Trophoblast cell (in vitro differentiated cells and primary cell): ENCODE data around the gene OPN4.

ENCODE experiments used
- DNase-seq, 2 donors: peaks; one replicate each; pipeline ENCODE4 v3.0.0-alpha.2; 2016
- H2AFZ ChIP-seq: 2 replicates; pipeline ENCODE4 v1.6.1; 2013; ENCODE audit warnings: low read length, moderate library complexity, mild to moderate bottlenecking; ENCODE audit not compliant: insufficient read depth, poor library complexity
- H2AK5ac ChIP-seq: 2 replicates; pipeline ENCODE4 v1.6.1; 2013; ENCODE audit warnings: mild to moderate bottlenecking, low read length
- H2BK120ac ChIP-seq: 2 replicates; pipeline ENCODE4 v1.6.1; 2013; ENCODE audit warnings: low read length, mild to moderate bottlenecking, moderate library complexity; ENCODE audit not compliant: insufficient read depth, poor library complexity
- H2BK12ac ChIP-seq: 2 replicates; pipeline ENCODE4 v1.6.1; 2013; ENCODE audit warnings: mild to moderate bottlenecking, low read length, moderate library complexity
- H2BK5ac ChIP-seq: 2 replicates; pipeline ENCODE4 v1.6.1; 2013; ENCODE audit warnings: low read length, low read depth, moderate library complexity, mild to moderate bottlenecking; ENCODE audit not compliant: poor library complexity
- H3K14ac ChIP-seq: 2 replicates; pipeline ENCODE4 v1.6.1; 2013; ENCODE audit warnings: mild to moderate bottlenecking, low read length
- H3K18ac ChIP-seq: 2 replicates; pipeline ENCODE4 v1.6.1; 2013; ENCODE audit warnings: mild to moderate bottlenecking, low read length
- H3K23ac ChIP-seq: 2 replicates; pipeline ENCODE4 v1.6.1; 2013; ENCODE audit warnings: low read length
- H3K27ac ChIP-seq: 2 replicates; pipeline ENCODE4 v1.5.1; 2013; ENCODE audit warnings: low read depth, mild to moderate bottlenecking, inconsistent platforms, low read length, moderate library complexity
- H3K27me3 ChIP-seq: 2 replicates; pipeline ENCODE4 v1.6.1; 2013; ENCODE audit warnings: inconsistent platforms, mild to moderate bottlenecking, low read length, moderate library complexity; ENCODE audit not compliant: insufficient read depth
- H3K36me3 ChIP-seq, 2 experiments: 1 replicate in 1 of 2; 2 replicates in 1 of 2; pipeline ENCODE4 v1.6.1; 2013; ENCODE audit warnings: low read length in 2 of 2, mild to moderate bottlenecking in 2 of 2, moderate library complexity in 1 of 2; ENCODE audit not compliant: insufficient read depth in 2 of 2, control insufficient read depth in 1 of 2
- H3K4ac ChIP-seq: 2 replicates; pipeline ENCODE4 v1.6.1; 2013; ENCODE audit warnings: low read depth, mild to moderate bottlenecking, low read length, moderate library complexity
- H3K4me1 ChIP-seq, 2 experiments: 1 replicate in 1 of 2; 2 replicates in 1 of 2; pipeline ENCODE4 v1.6.1; 2013; ENCODE audit warnings: low read length in 2 of 2, mild to moderate bottlenecking in 2 of 2, moderate library complexity in 1 of 2; ENCODE audit not compliant: insufficient read depth in 2 of 2, control insufficient read depth in 1 of 2
- H3K4me2 ChIP-seq: 2 replicates; pipeline ENCODE4 v1.6.1; 2013; ENCODE audit warnings: inconsistent platforms, mild to moderate bottlenecking, low read length, moderate library complexity
- H3K4me3 ChIP-seq: 2 replicates; pipeline ENCODE4 v1.5.1; 2013; ENCODE audit warnings: mild to moderate bottlenecking, low read depth, low read length, inconsistent platforms
- H3K79me1 ChIP-seq: one replicate; pipeline ENCODE4 v1.6.1; 2013; ENCODE audit warnings: low read length
- H3K79me2 ChIP-seq: 2 replicates; pipeline ENCODE4 v1.6.1; 2013; ENCODE audit warnings: low read length, mild to moderate bottlenecking; ENCODE audit not compliant: control insufficient read depth, insufficient read depth, poor library complexity
- H3K9ac ChIP-seq: 2 replicates; pipeline ENCODE4 v1.6.1; 2013; ENCODE audit warnings: mild to moderate bottlenecking, low read length
- H3K9me3 ChIP-seq: 2 replicates; pipeline ENCODE4 v1.6.1; 2013; ENCODE audit warnings: low read depth, mild to moderate bottlenecking, control low read depth, inconsistent platforms, low read length; ENCODE audit not compliant: insufficient read depth
- H4K12ac ChIP-seq: 2 replicates; pipeline ENCODE4 v1.6.1; 2013; ENCODE audit warnings: low read depth, mild to moderate bottlenecking, low read length, moderate library complexity
- H4K8ac ChIP-seq: 2 replicates; pipeline ENCODE4 v1.6.1; 2013; ENCODE audit warnings: low read depth, mild to moderate bottlenecking, low read length, moderate library complexity
- H4K91ac ChIP-seq: one replicate; pipeline ENCODE4 v1.6.1; 2013; ENCODE audit warnings: low read depth, mild to moderate bottlenecking, low read length, moderate library complexity
- WGBS: extraction: QIAGEN DNeasy Blood & Tissue Kit; methylation state at CpG from one replicate; pipeline ENCODE4 v1.1.7; 2013; ENCODE audit warnings: missing lambda C conversion rate; ENCODE audit not compliant: insufficient read length, insufficient coverage; ENCODE audit errors: extremely low coverage; 5-methylcytosine and 5-hydroxymethylcytosine counted together

The OPN4 gene

GRCh38 chr10:86710987-86711512, 56.7 kb downstream of the OPN4 start:
- peak overlapping the region; percentile 90 for H2BK5ac ChIP-seq
- peaks cover 11% of the 10 kb centered on the region for H3K79me2 ChIP-seq
- peak overlapping the region; percentile 95 for H2AFZ ChIP-seq
- H2BK120ac ChIP-seq = peak overlapping the region; percentile 86
- peak overlapping the region; percentile 90 for H3K18ac ChIP-seq
- H3K4me2 ChIP-seq = peak overlapping the region; percentile 94
- H2AK5ac ChIP-seq = peak overlapping the region; percentile 85
- peaks cover 9 to 16% of the 10 kb centered on the region in 2 experiments for H3K4me1 ChIP-seq
- peak overlapping the region; percentile 89 for H3K4ac ChIP-seq
- peak; percentile 82 to 87 for DNase-seq
- peak overlapping the region; percentile 89 for H3K14ac ChIP-seq
- H3K36me3 ChIP-seq = no peaks in the 10 kb centered on the region
- WGBS = no CpG with 5 or more reads among the region's 46 CpGs
- H4K12ac ChIP-seq = peak overlapping the region; percentile 88
- no peaks in the 10 kb centered on the region for H3K9me3 ChIP-seq
- H2BK12ac ChIP-seq = peak overlapping the region; percentile 79
- peak overlapping the region; percentile 66 for H3K4me3 ChIP-seq
- peak overlapping the region; percentile 97 for H3K27ac ChIP-seq
- H4K8ac ChIP-seq = peak overlapping the region; percentile 98
- H4K91ac ChIP-seq = peak overlapping the region; percentile 96
- peak overlapping the region; percentile 75 for H3K9ac ChIP-seq
- H3K23ac ChIP-seq = no peak overlapping the region
- H3K79me1 ChIP-seq = peaks cover 16% of the 10 kb centered on the region
- no peaks in the 10 kb centered on the region for H3K27me3 ChIP-seq

DNA sequence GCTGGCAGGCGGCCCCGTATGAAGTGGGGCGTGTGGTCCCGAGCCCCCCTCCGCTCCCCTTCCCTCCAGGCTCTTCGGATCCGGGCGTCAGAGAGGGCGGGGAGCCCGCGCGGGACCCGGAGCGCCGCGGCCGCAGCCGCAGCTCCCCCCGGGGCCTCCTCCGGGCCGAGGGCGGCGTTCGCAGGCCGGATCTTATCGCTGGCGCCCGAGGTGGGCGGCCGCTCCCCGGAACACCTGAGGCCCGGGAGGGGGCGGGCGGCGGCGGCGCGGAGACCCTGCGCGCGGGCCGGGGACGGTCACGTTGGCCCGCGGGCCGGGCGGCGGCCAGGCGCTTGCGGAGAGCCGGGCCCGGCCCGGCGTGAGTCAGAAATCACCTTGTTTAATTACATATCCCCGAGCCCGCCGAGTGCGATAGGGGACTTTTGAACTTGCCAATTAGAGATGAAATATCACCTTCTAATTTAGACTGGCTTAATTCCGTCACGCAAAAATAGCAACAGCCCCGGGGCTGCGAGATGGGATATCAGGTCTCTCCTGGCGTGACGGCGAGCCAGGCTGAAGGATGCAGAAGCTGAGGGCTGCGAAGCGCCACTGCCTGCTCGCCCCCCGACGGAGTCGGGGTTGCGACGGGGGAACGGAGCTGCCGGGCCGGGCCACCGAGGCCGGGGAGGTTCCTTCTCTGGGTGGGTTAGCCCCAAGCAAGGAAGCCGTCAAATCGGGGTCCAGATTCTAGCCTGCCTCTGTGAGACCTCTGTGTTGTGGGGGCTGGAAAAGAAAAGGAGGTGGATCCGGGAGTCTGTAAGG, 57.4 kb downstream of the OPN4 start:
- peak overlapping the region; percentile 85 for H2AFZ ChIP-seq
- peak overlapping the region; percentile 12 for H2BK12ac ChIP-seq
- H3K4ac ChIP-seq = peak overlapping the region; percentile 59
- H3K4me1 ChIP-seq = peaks cover 9 to 16% of the 10 kb centered on the region in 2 experiments
- no peaks in the 10 kb centered on the region for H3K36me3 ChIP-seq
- peak overlapping the region; percentile 97 for H3K27ac ChIP-seq
- peak overlapping the region; percentile 92 for H4K8ac ChIP-seq
- peak overlapping the region; percentile 75 for H3K9ac ChIP-seq
- peak overlapping the region; percentile 93 for H4K12ac ChIP-seq
- no CpG with 5 or more reads among the region's 82 CpGs for WGBS
- peaks cover 11% of the 10 kb centered on the region for H3K79me2 ChIP-seq
- H3K4me3 ChIP-seq = peak overlapping the region; percentile 66
- peaks cover 16% of the 10 kb centered on the region for H3K79me1 ChIP-seq
- no peaks in the 10 kb centered on the region for H3K9me3 ChIP-seq
- peak overlapping the region; percentile 86 for H2BK120ac ChIP-seq
- no peak overlapping the region for H3K23ac ChIP-seq
- H4K91ac ChIP-seq = peak overlapping the region; percentile 96
- peak overlapping the region; percentile 89 for H3K14ac ChIP-seq
- DNase-seq = peak; percentile 37 to 59
- peak overlapping the region; percentile 94 for H3K4me2 ChIP-seq
- no peaks in the 10 kb centered on the region for H3K27me3 ChIP-seq
- H2BK5ac ChIP-seq = peak overlapping the region; percentile 90
- H2AK5ac ChIP-seq = no peak overlapping the region
- H3K18ac ChIP-seq = peak overlapping the region; percentile 72

- Histone ChIP-seq H3K4me1 (peaks cover 9 to 16% of the 10 kb centered on the region in 2 experiments), H3K79me2 (peaks cover 11% of the 10 kb centered on the region), H4K91ac (peak overlapping the region; percentile 96), H2AFZ (peak overlapping the region; percentile 85), H2AK5ac (no peak overlapping the region), H3K4ac (peak overlapping the region; percentile 30), H3K9me3 (no peaks in the 10 kb centered on the region), H3K27ac (peak overlapping the region; percentile 97), H3K14ac (peak overlapping the region; percentile 57), H4K12ac (peak overlapping the region; percentile 93), H3K9ac (peak overlapping the region; percentile 75), H3K23ac (no peak overlapping the region), H2BK5ac (peak overlapping the region; percentile 90), H3K4me3 (peak overlapping the region; percentile 66), H2BK120ac (peak overlapping the region; percentile 70), H3K36me3 (no peaks in the 10 kb centered on the region), H2BK12ac (peak overlapping the region; percentile 12), H3K4me2 (peak overlapping the region; percentile 94), H4K8ac (peak overlapping the region; percentile 92), H3K27me3 (no peaks in the 10 kb centered on the region), H3K18ac (peak overlapping the region; percentile 67), H3K79me1 (peaks cover 16% of the 10 kb centered on the region)
- DNase-seq = no peak
- no CpG with 5 or more reads among the region's 9 CpGs for WGBS
These were observed 58.0 kb downstream of the OPN4 start for GRCh38 chr10:86712317-86712707.

DNA sequence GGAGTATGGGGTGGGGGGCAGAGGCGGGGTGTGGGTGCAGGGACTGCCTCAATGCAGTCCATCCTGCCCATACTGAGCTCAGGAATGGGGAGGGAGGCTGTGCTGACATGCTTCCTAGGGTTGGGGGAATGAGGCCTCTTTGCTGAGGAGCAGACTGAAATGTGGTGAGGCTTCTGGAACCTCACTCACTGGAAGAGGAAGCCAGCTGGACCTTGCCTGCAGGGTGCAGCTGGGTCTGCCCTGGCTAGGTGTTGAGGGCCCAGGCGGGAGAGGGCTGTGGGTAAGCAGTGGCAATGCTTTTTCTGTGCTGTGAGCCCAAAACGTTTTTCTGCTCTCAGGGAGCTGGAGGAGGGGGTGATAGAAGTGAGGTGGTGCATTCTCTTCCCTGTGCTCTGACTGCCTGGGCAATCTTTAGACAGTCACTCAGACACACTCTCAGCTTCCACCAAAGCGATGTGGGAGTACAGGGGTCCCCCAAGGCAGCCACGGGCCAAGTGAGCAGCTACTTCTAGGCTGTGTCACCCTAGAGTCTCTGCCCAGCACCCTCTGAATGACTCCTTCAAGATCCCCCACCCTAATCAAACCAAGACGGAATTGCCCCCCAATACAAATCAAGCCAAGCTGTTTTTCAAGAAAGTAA, 60.9 kb downstream of the OPN4 start:
- no peak overlapping the region for H2BK120ac ChIP-seq
- peaks cover 9 to 16% of the 10 kb centered on the region in 2 experiments for H3K4me1 ChIP-seq
- peaks cover 11% of the 10 kb centered on the region for H3K79me2 ChIP-seq
- no peak for DNase-seq
- H2BK5ac ChIP-seq = no peak overlapping the region
- no peak overlapping the region for H3K4ac ChIP-seq
- H3K14ac ChIP-seq = no peak overlapping the region
- H4K12ac ChIP-seq = no peak overlapping the region
- H4K91ac ChIP-seq = no peak overlapping the region
- H3K27me3 ChIP-seq = no peaks in the 10 kb centered on the region
- no peak overlapping the region for H3K4me3 ChIP-seq
- H2BK12ac ChIP-seq = no peak overlapping the region
- WGBS = no CpG with 5 or more reads among the region's 6 CpGs
- no peak overlapping the region for H3K4me2 ChIP-seq
- H3K36me3 ChIP-seq = no peaks in the 10 kb centered on the region
- peaks cover 16% of the 10 kb centered on the region for H3K79me1 ChIP-seq
- H3K9me3 ChIP-seq = no peaks in the 10 kb centered on the region
- no peak overlapping the region for H3K23ac ChIP-seq
- H4K8ac ChIP-seq = no peak overlapping the region
- H2AFZ ChIP-seq = no peak overlapping the region
- H3K18ac ChIP-seq = no peak overlapping the region
- H3K9ac ChIP-seq = no peak overlapping the region
- no peak overlapping the region for H2AK5ac ChIP-seq
- H3K27ac ChIP-seq = no peak overlapping the region
